Endodermal cell (in vitro differentiated cells): ENCODE results near the gene PNMA5. TPM values are rescaled to one million over a fixed set of nuclear protein-coding genes. Genes with fewer than 3 reads are reported as not detected.

Experiments
- DNase-seq: peaks from one replicate; pipeline ENCODE4 v3.0.0-alpha.2; 2017
- H3K27ac ChIP-seq: 2 replicates; pipeline ENCODE4 v1.5.1; 2013; ENCODE audit warnings: mild to moderate bottlenecking, low read depth, low read length, moderate library complexity
- H3K27me3 ChIP-seq: 2 replicates; pipeline ENCODE4 v1.6.1; 2013; ENCODE audit warnings: mild to moderate bottlenecking, low read length, moderate library complexity; ENCODE audit not compliant: insufficient read depth, control insufficient read depth, poor library complexity, severe bottlenecking
- H3K36me3 ChIP-seq: 2 replicates; pipeline ENCODE4 v1.7.0; 2013; ENCODE audit warnings: mild to moderate bottlenecking, low read length, moderate library complexity; ENCODE audit not compliant: control insufficient read depth, insufficient read depth
- H3K4me1 ChIP-seq: one replicate; pipeline ENCODE4 v1.7.0; 2013; ENCODE audit warnings: low read length; ENCODE audit not compliant: control insufficient read depth, insufficient read depth
- H3K4me3 ChIP-seq: 2 replicates; pipeline ENCODE4 v1.5.1; 2013; ENCODE audit warnings: mild to moderate bottlenecking, low read length, moderate library complexity
- H3K9ac ChIP-seq: 2 replicates; pipeline ENCODE4 v1.6.1; 2013; ENCODE audit warnings: mild to moderate bottlenecking, low read length, moderate library complexity; ENCODE audit not compliant: poor library complexity, severe bottlenecking; ENCODE audit errors: extremely low read depth
- H3K9me3 ChIP-seq: 2 replicates; pipeline ENCODE4 v1.6.1; 2013; ENCODE audit warnings: mild to moderate bottlenecking, low read length, moderate library complexity; ENCODE audit not compliant: control insufficient read depth
- H3K27ac Mint-ChIP-seq: 2 replicates; pipeline ENCODE4 v1.8.0; 2020; ENCODE audit warnings: mixed read lengths
- H3K27me3 Mint-ChIP-seq: 2 replicates; pipeline ENCODE4 v1.8.0; 2021; ENCODE audit warnings: mild to moderate bottlenecking, mixed read lengths; ENCODE audit not compliant: insufficient read depth
- H3K36me3 Mint-ChIP-seq: 2 replicates; pipeline ENCODE4 v1.8.0; 2020; ENCODE audit warnings: low read depth, mixed read lengths
- H3K4me1 Mint-ChIP-seq: 2 replicates; pipeline ENCODE4 v1.8.0; 2020; ENCODE audit warnings: mixed read lengths
- H3K4me3 Mint-ChIP-seq: 2 replicates; pipeline ENCODE4 v1.8.0; 2020; ENCODE audit warnings: mild to moderate bottlenecking, moderate library complexity, mixed read lengths
- H3K9me3 Mint-ChIP-seq: 2 replicates; pipeline ENCODE4 v1.8.0; 2020; ENCODE audit warnings: mild to moderate bottlenecking, mixed read lengths
- WGBS, 2 experiments: methylation state at CpG; one replicate each; pipeline versions ENCODE4 v1.1.5 to v1.1.7; 2013; ENCODE audit warnings: missing lambda C conversion rate in 2 of 2, mixed read lengths in 1 of 2; ENCODE audit not compliant: insufficient coverage in 1 of 2, insufficient read length in 1 of 2; 5-methylcytosine and 5-hydroxymethylcytosine counted together
- total RNA-seq, 2 donors: library from RNA; stranded (reverse); fragmentation: NEBNext Ultra II Directional in 1 of 2; extraction: Animal tissue kit (Norgen Biotek cat#: 25700) in 1 of 2; gene quantifications; 2 replicates in 1 of 2; 3 replicates in 1 of 2; pipeline ENCODE4 v1.2.1, GENCODE V29; 2021
- TF ChIP-seq, protein P1 (sequence below): fragments of 200-600 bp; sonication (generic); conservative IDR thresholded peaks from 2 replicates; pipeline ENCODE4 v1.5.0; 2021; ENCODE audit warnings: antibody characterized with exemption, mild to moderate bottlenecking

Gene PNMA5
- total RNA-seq, 2 donors from 2014 or later: 0.15 to 0.29 TPM

GRCh38 chrX:152997337-152997736 is 3.4 kb upstream of the PNMA5 start:
- Histone ChIP-seq H3K4me1 (no peaks in the 10 kb centered on the region), H3K9ac (no peak overlapping the region), H3K27ac (no peak overlapping the region), H3K4me3 (no peak overlapping the region), H3K36me3 (no peaks in the 10 kb centered on the region), H3K27me3 (no peaks in the 10 kb centered on the region), H3K9me3 (no peaks in the 10 kb centered on the region)
- peaks cover 49% of the 10 kb centered on the region for H3K9me3 Mint-ChIP-seq
- DNase-seq: no peak
- H3K4me1 Mint-ChIP-seq: peaks cover 8% of the 10 kb centered on the region
- H3K27me3 Mint-ChIP-seq: peaks cover 6% of the 10 kb centered on the region
- no peak overlapping the region for H3K4me3 Mint-ChIP-seq
- 92% methylated on average over 9 of the region's 9 CpGs; no CpG with 5 or more reads in 1 of the 2 experiments for WGBS, 2 experiments
- TF ChIP-seq, protein P1, sequence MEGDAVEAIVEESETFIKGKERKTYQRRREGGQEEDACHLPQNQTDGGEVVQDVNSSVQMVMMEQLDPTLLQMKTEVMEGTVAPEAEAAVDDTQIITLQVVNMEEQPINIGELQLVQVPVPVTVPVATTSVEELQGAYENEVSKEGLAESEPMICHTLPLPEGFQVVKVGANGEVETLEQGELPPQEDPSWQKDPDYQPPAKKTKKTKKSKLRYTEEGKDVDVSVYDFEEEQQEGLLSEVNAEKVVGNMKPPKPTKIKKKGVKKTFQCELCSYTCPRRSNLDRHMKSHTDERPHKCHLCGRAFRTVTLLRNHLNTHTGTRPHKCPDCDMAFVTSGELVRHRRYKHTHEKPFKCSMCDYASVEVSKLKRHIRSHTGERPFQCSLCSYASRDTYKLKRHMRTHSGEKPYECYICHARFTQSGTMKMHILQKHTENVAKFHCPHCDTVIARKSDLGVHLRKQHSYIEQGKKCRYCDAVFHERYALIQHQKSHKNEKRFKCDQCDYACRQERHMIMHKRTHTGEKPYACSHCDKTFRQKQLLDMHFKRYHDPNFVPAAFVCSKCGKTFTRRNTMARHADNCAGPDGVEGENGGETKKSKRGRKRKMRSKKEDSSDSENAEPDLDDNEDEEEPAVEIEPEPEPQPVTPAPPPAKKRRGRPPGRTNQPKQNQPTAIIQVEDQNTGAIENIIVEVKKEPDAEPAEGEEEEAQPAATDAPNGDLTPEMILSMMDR: no peak
- no peaks in the 10 kb centered on the region for H3K36me3 Mint-ChIP-seq
- no peak overlapping the region for H3K27ac Mint-ChIP-seq

DNA sequence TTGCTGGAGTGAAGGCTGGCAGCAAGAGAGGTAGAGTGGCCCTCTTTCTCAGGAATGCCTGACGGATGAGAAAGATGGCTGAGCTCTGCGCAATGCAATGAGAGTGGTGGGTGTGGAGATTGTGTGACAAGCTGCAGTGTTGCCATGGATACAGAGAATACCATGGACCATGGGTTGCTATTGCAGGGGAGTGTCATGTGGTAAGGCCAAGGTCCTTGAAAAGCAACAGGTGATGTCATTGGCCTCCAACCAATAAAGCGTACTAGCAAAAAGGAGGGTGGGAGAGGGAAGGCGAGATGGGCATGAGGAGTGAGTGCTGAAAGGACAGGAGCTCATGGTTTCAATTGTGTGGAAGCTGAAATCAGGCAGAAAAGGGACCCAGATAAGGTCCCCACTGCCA is 1.8 kb downstream of the PNMA5 start:
- Mint-ChIP-seq H3K27me3 (peaks cover 5% of the 10 kb centered on the region), H3K4me1 (no peaks in the 10 kb centered on the region), H3K4me3 (no peak overlapping the region), H3K27ac (no peak overlapping the region), H3K36me3 (no peaks in the 10 kb centered on the region), H3K9me3 (peaks cover 56% of the 10 kb centered on the region)
- WGBS, 2 experiments: 91% methylated on average over 4 of the region's 4 CpGs; no CpG with 5 or more reads in 1 of the 2 experiments
- Histone ChIP-seq H3K9ac (no peak overlapping the region), H3K36me3 (no peaks in the 10 kb centered on the region), H3K27me3 (no peaks in the 10 kb centered on the region), H3K4me1 (no peaks in the 10 kb centered on the region), H3K4me3 (no peak overlapping the region), H3K27ac (no peak overlapping the region), H3K9me3 (no peaks in the 10 kb centered on the region)
- TF ChIP-seq, protein P1: no peak
- no peak for DNase-seq

- H3K27ac Mint-ChIP-seq: no peak overlapping the region
- H3K9ac ChIP-seq: no peak overlapping the region
- no peaks in the 10 kb centered on the region for H3K36me3 ChIP-seq
- H3K4me3 Mint-ChIP-seq: no peak overlapping the region
- no peaks in the 10 kb centered on the region for H3K36me3 Mint-ChIP-seq
- no peaks in the 10 kb centered on the region for H3K4me1 Mint-ChIP-seq
- peaks cover 5% of the 10 kb centered on the region for H3K27me3 Mint-ChIP-seq
- no peak overlapping the region for H3K27ac ChIP-seq
- H3K4me1 ChIP-seq: no peaks in the 10 kb centered on the region
- H3K27me3 ChIP-seq: no peaks in the 10 kb centered on the region
- no peak overlapping the region for H3K4me3 ChIP-seq
- TF ChIP-seq, protein P1: no peak
- WGBS, 2 experiments: 85% methylated on average over 5 of the region's 5 CpGs; no CpG with 5 or more reads in 1 of the 2 experiments
- no peak for DNase-seq
- no peaks in the 10 kb centered on the region for H3K9me3 ChIP-seq
- peaks cover 54% of the 10 kb centered on the region for H3K9me3 Mint-ChIP-seq
Measured at GRCh38 chrX:152991123-152991522, 2.8 kb downstream of the PNMA5 start.
